Hepatic stellate cell (primary cell): ENCODE measurements around the gene TXNDC5.

Source experiments
- DNase-seq: peaks from one replicate; pipeline ENCODE4 v3.0.0; 2011; ENCODE audit warnings: low spot score

TXNDC5 gene

GRCh38 chr6:7910654-7911344 is at the start of gene TXNDC5:
Gene TXNDC5 (minus strand): TSS chr6:7910788. CDS start chr6:7910776, 12 bp downstream.
- DNase-seq: peak; percentile 84

- no peak for DNase-seq
These were observed 49.6 kb upstream of the TXNDC5 start for GRCh38 chr6:7960141-7960540.

GRCh38 chr6:7959453-7959852 is 48.9 kb upstream of the TXNDC5 start:
- DNase-seq: no peak

GRCh38 chr6:7958464-7958863 is 47.9 kb upstream of the TXNDC5 start:
- DNase-seq: no peak

- no peak for DNase-seq
These were observed 45.7 kb upstream of the TXNDC5 start for GRCh38 chr6:7956257-7956656.

GRCh38 chr6:7954477-7955200 is 44.1 kb upstream of the TXNDC5 start:
- DNase-seq: no peak

- DNase-seq: no peak
These were observed 43.2 kb upstream of the TXNDC5 start for GRCh38 chr6:7953753-7954152.

GRCh38 chr6:7939864-7940228 is 29.3 kb upstream of the TXNDC5 start:
- no peak for DNase-seq

GRCh38 chr6:7939184-7939863 is 28.7 kb upstream of the TXNDC5 start:
- no peak for DNase-seq

- no peak for DNase-seq
These were observed 28.1 kb upstream of the TXNDC5 start for GRCh38 chr6:7938562-7939183.

- DNase-seq: no peak
These were observed 23.2 kb upstream of the TXNDC5 start for GRCh38 chr6:7933794-7934193.

GRCh38 chr6:7932625-7933024 is 22.0 kb upstream of the TXNDC5 start:
- no peak for DNase-seq

GRCh38 chr6:7924867-7925266 is 14.3 kb upstream of the TXNDC5 start:
- no peak for DNase-seq

GRCh38 chr6:7922596-7922995 is 12.0 kb upstream of the TXNDC5 start:
- DNase-seq: no peak

- DNase-seq: no peak
These were observed 11.1 kb upstream of the TXNDC5 start for GRCh38 chr6:7921632-7922092.

- DNase-seq: no peak
These were observed 10.5 kb upstream of the TXNDC5 start for GRCh38 chr6:7921046-7921445.

GRCh38 chr6:7920425-7920824 is 9.8 kb upstream of the TXNDC5 start:
- no peak for DNase-seq

- DNase-seq: no peak
These were observed 9.3 kb upstream of the TXNDC5 start for GRCh38 chr6:7919871-7920270.

GRCh38 chr6:7918403-7918802 is 7.8 kb upstream of the TXNDC5 start:
- no peak for DNase-seq

- no peak for DNase-seq
These were observed 7.1 kb upstream of the TXNDC5 start for GRCh38 chr6:7917729-7918128.

- no peak for DNase-seq
These were observed 6.4 kb upstream of the TXNDC5 start for GRCh38 chr6:7916959-7917358.

GRCh38 chr6:7914991-7915789 is 4.6 kb upstream of the TXNDC5 start:
- DNase-seq: peak; percentile 70
